CD14-positive monocyte (primary cell): Measurements from ENCODE around the gene SYNGAP1. TPM values are rescaled to one million over a fixed set of nuclear protein-coding genes. Genes with fewer than 3 reads are reported as not detected.
A peak's percentile ranks its signal among the peaks of the same experiment; 100 is the strongest.
"Not testable (repeated sequence)": the region's sequence is repeated elsewhere in the genome, so short reads cannot be mapped to it uniquely, and the experiment has no call there.

Experiments used
- DNase-seq, 3 donors: peaks; one replicate each; pipeline ENCODE4 v3.0.0-alpha.2; 2011 to 2022
- H2AFZ ChIP-seq: 2 replicates; pipeline ENCODE4 v1.6.0; 2012; ENCODE audit warnings: mild to moderate bottlenecking, low read depth, low read length, inconsistent platforms; ENCODE audit not compliant: insufficient read depth, poor library complexity, severe bottlenecking
- H3K27ac ChIP-seq, 2 donors: 1 replicate in 1 of 2; 2 replicates in 1 of 2; pipeline ENCODE4 v1.5.1; 2012 to 2013; ENCODE audit warnings: low read length in 2 of 2, control low read depth in 1 of 2, inconsistent platforms in 1 of 2, low read depth in 1 of 2, mild to moderate bottlenecking in 1 of 2
- H3K27me3 ChIP-seq, 2 donors: one replicate each; pipeline versions ENCODE4 v1.6.0 to v1.6.1; 2011 to 2013; ENCODE audit warnings: low read length in 2 of 2; ENCODE audit not compliant: control insufficient read depth in 2 of 2, insufficient read depth in 2 of 2
- H3K36me3 ChIP-seq, 2 donors: replicated peaks in 1 of 2; 1 replicate in 1 of 2; 2 replicates in 1 of 2; pipeline versions ENCODE4 v1.5.1 to v1.6.1; 2012 to 2013; ENCODE audit warnings: low read length in 2 of 2, control low read depth in 1 of 2, inconsistent platforms in 1 of 2, mild to moderate bottlenecking in 1 of 2; ENCODE audit not compliant: insufficient read depth in 2 of 2, control insufficient read depth in 1 of 2
- H3K4me1 ChIP-seq, 2 donors: 1 replicate in 1 of 2; 2 replicates in 1 of 2; pipeline versions ENCODE4 v1.5.1 to v1.6.1; 2012 to 2013; ENCODE audit warnings: low read length in 2 of 2, control low read depth in 1 of 2, inconsistent platforms in 1 of 2, mild to moderate bottlenecking in 1 of 2, moderate library complexity in 1 of 2; ENCODE audit not compliant: insufficient read depth in 2 of 2, control insufficient read depth in 1 of 2
- H3K4me2 ChIP-seq: replicated peaks from 2 replicates; pipeline ENCODE3; 2012; ENCODE audit warnings: low read length, moderate library complexity, mild to moderate bottlenecking; ENCODE audit not compliant: poor library complexity, severe bottlenecking; ENCODE audit errors: extremely low read depth
- H3K4me3 ChIP-seq, 3 experiments: fragments of 200-600 bp in 1 of 3; sonication (generic) in 1 of 3; replicated peaks in 1 of 3; 1 replicate in 2 of 3; 2 replicates in 1 of 3; pipeline ENCODE4 v1.5.1; 2011 to 2013; ENCODE audit warnings: low read length in 3 of 3, mild to moderate bottlenecking in 3 of 3, control low read depth in 2 of 3, low read depth in 2 of 3, inconsistent platforms in 1 of 3, moderate library complexity in 1 of 3
- H3K79me2 ChIP-seq: 2 replicates; pipeline ENCODE4 v1.6.0; 2012; ENCODE audit warnings: mild to moderate bottlenecking, control low read depth, inconsistent platforms, low read length, moderate library complexity; ENCODE audit not compliant: insufficient read depth
- H3K9ac ChIP-seq: 2 replicates; pipeline ENCODE4 v1.6.0; 2017; ENCODE audit warnings: low read length, mild to moderate bottlenecking; ENCODE audit not compliant: insufficient read depth, poor library complexity, severe bottlenecking
- H3K9me3 ChIP-seq, 2 donors: replicated peaks in 1 of 2; 1 replicate in 1 of 2; 2 replicates in 1 of 2; pipeline versions ENCODE4 v1.5.1 to v1.6.1; 2012 to 2013; ENCODE audit warnings: low read length in 2 of 2, control low read depth in 1 of 2; ENCODE audit not compliant: control insufficient read depth in 1 of 2, insufficient read depth in 1 of 2
- H4K20me1 ChIP-seq: 2 replicates; pipeline ENCODE4 v1.6.0; 2012; ENCODE audit warnings: mild to moderate bottlenecking, low read length, control low read depth, moderate library complexity; ENCODE audit not compliant: insufficient read depth
- H3K27ac Mint-ChIP-seq, 7 donors: one replicate each; pipeline ENCODE4 v1.8.0; 2020; ENCODE audit warnings: mild to moderate bottlenecking in 7 of 7, mixed read lengths in 7 of 7, moderate library complexity in 6 of 7, inconsistent platforms in 2 of 7
- H3K27me3 Mint-ChIP-seq, 3 donors: one replicate each; pipeline ENCODE4 v1.8.0; 2021 to 2022; ENCODE audit warnings: low read depth in 3 of 3, mild to moderate bottlenecking in 3 of 3, mixed read lengths in 3 of 3, moderate library complexity in 3 of 3, inconsistent platforms in 1 of 3
- H3K36me3 Mint-ChIP-seq, 2 donors: one replicate each; pipeline ENCODE4 v1.8.0; 2020; ENCODE audit warnings: mixed read lengths in 2 of 2, inconsistent platforms in 1 of 2, mild to moderate bottlenecking in 1 of 2
- H3K4me1 Mint-ChIP-seq: one replicate; pipeline ENCODE4 v1.8.0; 2020; ENCODE audit warnings: mild to moderate bottlenecking, mixed read lengths
- H3K4me3 Mint-ChIP-seq, 2 donors: one replicate each; pipeline ENCODE4 v1.8.0; 2020; ENCODE audit warnings: mild to moderate bottlenecking in 2 of 2, mixed read lengths in 2 of 2, moderate library complexity in 1 of 2
- H3K9me3 Mint-ChIP-seq, 7 donors: one replicate each; pipeline ENCODE4 v1.8.0; 2020 to 2022; ENCODE audit warnings: mixed read lengths in 7 of 7, mild to moderate bottlenecking in 6 of 7, moderate library complexity in 6 of 7, inconsistent platforms in 2 of 7
- WGBS: methylation state at CpG from one replicate; pipeline ENCODE4 v1.1.5; 2013; ENCODE audit warnings: missing lambda C conversion rate; ENCODE audit not compliant: insufficient coverage; 5-methylcytosine and 5-hydroxymethylcytosine counted together
- intact Hi-C, 2 donors: fragments of 100-400 bp; cut with micrococcal nuclease; formaldehyde crosslinking; loops; one replicate each; pipeline versions ENCODE4 v1.15.0 to v1.15.1; 2023
- polyA plus RNA-seq, 3 donors: library from polyadenylated mRNA; depleted of rRNA in 1 of 3; unstranded in 2 of 3; stranded (reverse) in 1 of 3; fragments of 300-500 nt in 2 of 3; fragments of >200 nt in 1 of 3; fragmentation: Illumina TruSeq in 2 of 3; gene quantifications; 1 replicate in 2 of 3; 2 replicates in 1 of 3; pipeline ENCODE4 v1.2.3, GENCODE V29; 2012 to 2021
- TF ChIP-seq, protein P1 (sequence below): fragments of 200-600 bp; IDR thresholded peaks from one replicate; pipeline ENCODE4 v1.8.0; 2022; ENCODE audit warnings: antibody characterized with exemption, mild to moderate bottlenecking

Gene SYNGAP1
- polyA plus RNA-seq, 3 donors = 4.0 TPM; not detected in 2

- Mint-ChIP-seq H3K27ac (no peak overlapping the region), H3K36me3 (no peaks in the 10 kb centered on the region), H3K9me3 (peaks cover 0 to 7% (median 1%) of the 10 kb centered on the region in 7 donors), H3K4me3 (no peak overlapping the region), H3K4me1 (no peaks in the 10 kb centered on the region), H3K27me3 (peaks cover 3 to 13% (median 5%) of the 10 kb centered on the region in 3 donors)
- Histone ChIP-seq H3K36me3 (no peaks in the 10 kb centered on the region), H3K79me2 (no peaks in the 10 kb centered on the region), H3K4me2 (no peak overlapping the region), H2AFZ (no peak overlapping the region), H4K20me1 (no peaks in the 10 kb centered on the region), H3K27ac (no peak overlapping the region), H3K9ac (no peak overlapping the region), H3K4me3 (no peak overlapping the region), H3K27me3 (no peaks in the 10 kb centered on the region), H3K9me3 (no peaks in the 10 kb centered on the region), H3K4me1 (no peaks in the 10 kb centered on the region)
- DNase-seq = peak in 2 of 3 donors; percentile 11 to 14
- intact Hi-C loops = no loop called here
- TF ChIP-seq, protein P1, sequence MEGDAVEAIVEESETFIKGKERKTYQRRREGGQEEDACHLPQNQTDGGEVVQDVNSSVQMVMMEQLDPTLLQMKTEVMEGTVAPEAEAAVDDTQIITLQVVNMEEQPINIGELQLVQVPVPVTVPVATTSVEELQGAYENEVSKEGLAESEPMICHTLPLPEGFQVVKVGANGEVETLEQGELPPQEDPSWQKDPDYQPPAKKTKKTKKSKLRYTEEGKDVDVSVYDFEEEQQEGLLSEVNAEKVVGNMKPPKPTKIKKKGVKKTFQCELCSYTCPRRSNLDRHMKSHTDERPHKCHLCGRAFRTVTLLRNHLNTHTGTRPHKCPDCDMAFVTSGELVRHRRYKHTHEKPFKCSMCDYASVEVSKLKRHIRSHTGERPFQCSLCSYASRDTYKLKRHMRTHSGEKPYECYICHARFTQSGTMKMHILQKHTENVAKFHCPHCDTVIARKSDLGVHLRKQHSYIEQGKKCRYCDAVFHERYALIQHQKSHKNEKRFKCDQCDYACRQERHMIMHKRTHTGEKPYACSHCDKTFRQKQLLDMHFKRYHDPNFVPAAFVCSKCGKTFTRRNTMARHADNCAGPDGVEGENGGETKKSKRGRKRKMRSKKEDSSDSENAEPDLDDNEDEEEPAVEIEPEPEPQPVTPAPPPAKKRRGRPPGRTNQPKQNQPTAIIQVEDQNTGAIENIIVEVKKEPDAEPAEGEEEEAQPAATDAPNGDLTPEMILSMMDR = no peak
- 33% methylated on average over 1 of the region's 1 CpG for WGBS
Measured at GRCh38 chr6:33481192-33481591, 61.3 kb downstream of the SYNGAP1 start.

GRCh38 chr6:33482620-33483019 lies 62.8 kb downstream of the SYNGAP1 start:
- H3K36me3 ChIP-seq, H3K4me1 Mint-ChIP-seq, H3K4me1 ChIP-seq, H3K4me3 ChIP-seq, H2AFZ ChIP-seq, H3K79me2 ChIP-seq, H3K27ac Mint-ChIP-seq, H3K9me3 ChIP-seq, H3K4me3 Mint-ChIP-seq, DNase-seq, H3K27me3 ChIP-seq, intact Hi-C loops, H3K27ac ChIP-seq, H3K9me3 Mint-ChIP-seq, H3K36me3 Mint-ChIP-seq, H3K9ac ChIP-seq, H3K4me2 ChIP-seq, H4K20me1 ChIP-seq: not testable (repeated sequence)
- 90% methylated on average over 3 of the region's 5 CpGs for WGBS
- peaks cover 2 to 15% (median 3%) of the 10 kb centered on the region in 3 donors for H3K27me3 Mint-ChIP-seq
